SU-DHL-6 (cell line): ENCODE data around the gene SLC4A5.

Source experiments
- H2AFZ ChIP-seq: fragments of 200-600 bp; sonication (generic); 2 replicates; pipeline ENCODE4 v1.6.1; 2014; ENCODE audit warnings: low read depth, mild to moderate bottlenecking, moderate library complexity, mixed read lengths, antibody characterized with exemption, low read length; ENCODE audit not compliant: severe bottlenecking
- H3F3A ChIP-seq: fragments of 200-600 bp; shearing (Covaris generic); 2 replicates; pipeline ENCODE4 v1.6.0; 2016; ENCODE audit warnings: antibody characterized with exemption, mild to moderate bottlenecking; ENCODE audit not compliant: insufficient read depth
- H3K27ac ChIP-seq: fragments of 200-600 bp; sonication (generic); 2 replicates; pipeline ENCODE4 v1.5.1; 2016; ENCODE audit warnings: low read depth, mild to moderate bottlenecking, low read length, moderate library complexity, mixed read lengths
- H3K27me3 ChIP-seq: fragments of 200-600 bp; sonication (generic), shearing (Covaris generic); 2 replicates; pipeline ENCODE4 v1.6.0; 2014; ENCODE audit warnings: mild to moderate bottlenecking, low read length
- H3K36me3 ChIP-seq: fragments of 200-600 bp; sonication (generic); 2 replicates; pipeline ENCODE4 v1.6.1; 2014; ENCODE audit warnings: mild to moderate bottlenecking, low read length, mixed read lengths
- H3K4me2 ChIP-seq: fragments of 300-600, 200-600 bp; shearing (Covaris generic), sonication (generic); 2 replicates; pipeline ENCODE4 v1.6.0; 2014; ENCODE audit warnings: low read length, low read depth, mild to moderate bottlenecking; ENCODE audit not compliant: poor library complexity, severe bottlenecking
- H3K4me3 ChIP-seq: fragments of 200-600 bp; sonication (generic); 2 replicates; pipeline ENCODE4 v1.5.1; 2014; ENCODE audit warnings: antibody characterized with exemption, low read length, mild to moderate bottlenecking, mixed read lengths; ENCODE audit not compliant: insufficient read depth, poor library complexity, severe bottlenecking
- H3K79me2 ChIP-seq: fragments of 200-600 bp; sonication (generic); 2 replicates; pipeline ENCODE4 v1.6.1; 2014; ENCODE audit warnings: mild to moderate bottlenecking, low read length, moderate library complexity; ENCODE audit not compliant: insufficient read depth
- H3K9ac ChIP-seq: fragments of 200-600 bp; sonication (generic); 2 replicates; pipeline ENCODE4 v1.7.0; 2014; ENCODE audit warnings: mild to moderate bottlenecking, low read length
- H3K9me2 ChIP-seq: fragments of 200-600 bp; sonication (generic); replicated peaks from 2 replicates; pipeline ENCODE4 v1.6.1; 2014; ENCODE audit warnings: low read length; ENCODE audit not compliant: insufficient read depth
- H3K9me3 ChIP-seq: fragments of 200-600 bp; sonication (generic); 2 replicates; pipeline ENCODE4 v1.6.1; 2014; ENCODE audit warnings: low read length, mixed read lengths; ENCODE audit not compliant: insufficient read depth
- H4K20me1 ChIP-seq: fragments of 200-600 bp; sonication (generic); 2 replicates; pipeline ENCODE4 v1.6.1; 2014; ENCODE audit warnings: low read depth, mild to moderate bottlenecking, antibody characterized with exemption, low read length, moderate library complexity, mixed read lengths
- EZH2phosphoT487 ChIP-seq: fragments of 200-600 bp; sonication (generic), shearing (Covaris generic); conservative IDR thresholded peaks from 2 replicates; pipeline ENCODE4 v1.6.1; 2018; ENCODE audit warnings: mild to moderate bottlenecking, antibody characterized with exemption, low read length, moderate library complexity, mixed read lengths
- TF ChIP-seq, protein P1 (sequence below): fragments of 200-600 bp; sonication (generic); IDR thresholded peaks from one replicate; pipeline ENCODE4 v1.5.1; 2017; ENCODE audit warnings: antibody characterized with exemption, mild to moderate bottlenecking, low read length, moderate library complexity; ENCODE audit not compliant: insufficient read depth, poor library complexity, severe bottlenecking

SLC4A5 gene, protein sequence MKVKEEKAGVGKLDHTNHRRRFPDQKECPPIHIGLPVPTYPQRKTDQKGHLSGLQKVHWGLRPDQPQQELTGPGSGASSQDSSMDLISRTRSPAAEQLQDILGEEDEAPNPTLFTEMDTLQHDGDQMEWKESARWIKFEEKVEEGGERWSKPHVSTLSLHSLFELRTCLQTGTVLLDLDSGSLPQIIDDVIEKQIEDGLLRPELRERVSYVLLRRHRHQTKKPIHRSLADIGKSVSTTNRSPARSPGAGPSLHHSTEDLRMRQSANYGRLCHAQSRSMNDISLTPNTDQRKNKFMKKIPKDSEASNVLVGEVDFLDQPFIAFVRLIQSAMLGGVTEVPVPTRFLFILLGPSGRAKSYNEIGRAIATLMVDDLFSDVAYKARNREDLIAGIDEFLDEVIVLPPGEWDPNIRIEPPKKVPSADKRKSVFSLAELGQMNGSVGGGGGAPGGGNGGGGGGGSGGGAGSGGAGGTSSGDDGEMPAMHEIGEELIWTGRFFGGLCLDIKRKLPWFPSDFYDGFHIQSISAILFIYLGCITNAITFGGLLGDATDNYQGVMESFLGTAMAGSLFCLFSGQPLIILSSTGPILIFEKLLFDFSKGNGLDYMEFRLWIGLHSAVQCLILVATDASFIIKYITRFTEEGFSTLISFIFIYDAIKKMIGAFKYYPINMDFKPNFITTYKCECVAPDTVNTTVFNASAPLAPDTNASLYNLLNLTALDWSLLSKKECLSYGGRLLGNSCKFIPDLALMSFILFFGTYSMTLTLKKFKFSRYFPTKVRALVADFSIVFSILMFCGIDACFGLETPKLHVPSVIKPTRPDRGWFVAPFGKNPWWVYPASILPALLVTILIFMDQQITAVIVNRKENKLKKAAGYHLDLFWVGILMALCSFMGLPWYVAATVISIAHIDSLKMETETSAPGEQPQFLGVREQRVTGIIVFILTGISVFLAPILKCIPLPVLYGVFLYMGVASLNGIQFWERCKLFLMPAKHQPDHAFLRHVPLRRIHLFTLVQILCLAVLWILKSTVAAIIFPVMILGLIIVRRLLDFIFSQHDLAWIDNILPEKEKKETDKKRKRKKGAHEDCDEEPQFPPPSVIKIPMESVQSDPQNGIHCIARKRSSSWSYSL

DNA sequence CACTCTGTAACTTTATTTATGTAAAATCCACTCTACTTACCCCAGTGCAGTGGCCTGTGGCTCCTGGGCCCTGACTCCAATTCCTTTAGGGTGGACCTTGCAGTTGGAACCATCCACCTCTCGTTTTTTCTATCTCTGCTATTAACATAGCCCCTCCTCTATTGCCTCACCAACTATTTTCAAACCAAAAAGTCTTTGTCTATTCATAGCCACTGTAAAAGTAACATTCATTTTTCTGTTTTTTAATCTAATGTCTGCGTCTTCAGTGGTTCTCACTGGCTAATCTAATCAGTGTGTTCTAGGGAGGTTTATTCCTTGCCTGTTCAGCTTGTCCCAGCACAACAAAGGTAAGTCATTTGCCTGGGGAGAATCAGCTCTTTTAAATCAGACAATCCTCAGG lies at the start of gene SLC4A5:
TSS of gene SLC4A5 (minus strand) at position 101 of the 400 bp plus-strand sequence. CDS start 28,393 bp downstream, outside the sequence.
- H3K4me2 ChIP-seq = no peak within 1 kb of the TSS
- H3K4me3 ChIP-seq = no peak within 1 kb of the TSS
- H3F3A ChIP-seq = no peaks in the 10 kb centered on the region
- H3K27ac ChIP-seq = no peak within 1 kb of the TSS
- no peaks in the 10 kb centered on the region for H4K20me1 ChIP-seq
- no peaks in the 10 kb centered on the region for H3K79me2 ChIP-seq
- H3K9ac ChIP-seq = no peak within 1 kb of the TSS
- H3K9me3 ChIP-seq = no peaks in the 10 kb centered on the region
- H2AFZ ChIP-seq = no peak within 1 kb of the TSS
- no peaks in the 10 kb centered on the region for H3K36me3 ChIP-seq
- H3K9me2 ChIP-seq = no peaks in the 10 kb centered on the region
- no peaks in the 10 kb centered on the region for H3K27me3 ChIP-seq
- TF ChIP-seq EZH2phosphoT487 = no peak
- TF ChIP-seq, protein P1, sequence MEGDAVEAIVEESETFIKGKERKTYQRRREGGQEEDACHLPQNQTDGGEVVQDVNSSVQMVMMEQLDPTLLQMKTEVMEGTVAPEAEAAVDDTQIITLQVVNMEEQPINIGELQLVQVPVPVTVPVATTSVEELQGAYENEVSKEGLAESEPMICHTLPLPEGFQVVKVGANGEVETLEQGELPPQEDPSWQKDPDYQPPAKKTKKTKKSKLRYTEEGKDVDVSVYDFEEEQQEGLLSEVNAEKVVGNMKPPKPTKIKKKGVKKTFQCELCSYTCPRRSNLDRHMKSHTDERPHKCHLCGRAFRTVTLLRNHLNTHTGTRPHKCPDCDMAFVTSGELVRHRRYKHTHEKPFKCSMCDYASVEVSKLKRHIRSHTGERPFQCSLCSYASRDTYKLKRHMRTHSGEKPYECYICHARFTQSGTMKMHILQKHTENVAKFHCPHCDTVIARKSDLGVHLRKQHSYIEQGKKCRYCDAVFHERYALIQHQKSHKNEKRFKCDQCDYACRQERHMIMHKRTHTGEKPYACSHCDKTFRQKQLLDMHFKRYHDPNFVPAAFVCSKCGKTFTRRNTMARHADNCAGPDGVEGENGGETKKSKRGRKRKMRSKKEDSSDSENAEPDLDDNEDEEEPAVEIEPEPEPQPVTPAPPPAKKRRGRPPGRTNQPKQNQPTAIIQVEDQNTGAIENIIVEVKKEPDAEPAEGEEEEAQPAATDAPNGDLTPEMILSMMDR = no peak

DNA sequence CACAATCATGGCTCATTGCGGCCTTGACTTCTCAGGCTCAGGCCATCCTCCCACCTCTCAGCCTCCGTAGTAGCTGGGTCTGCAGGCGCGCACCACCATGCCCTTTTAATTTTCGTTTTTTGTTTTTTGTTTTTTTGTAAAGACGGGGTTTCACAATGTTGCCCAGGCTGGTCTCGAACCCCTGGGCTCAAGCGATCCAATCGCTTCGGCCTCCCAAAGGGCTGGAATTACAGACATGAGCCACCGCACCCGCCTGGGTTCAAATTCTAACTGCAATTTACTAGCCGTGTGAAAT lies 49.2 kb upstream of the SLC4A5 start:
- Histone ChIP-seq H3K27ac (no peak overlapping the region), H3K4me2 (peak overlapping the region; percentile 93), H4K20me1 (no peaks in the 10 kb centered on the region), H3K4me3 (no peak overlapping the region), H3K27me3 (no peaks in the 10 kb centered on the region), H3K9me2 (no peaks in the 10 kb centered on the region), H3K9me3 (no peaks in the 10 kb centered on the region), H2AFZ (peak overlapping the region; percentile 75), H3K36me3 (no peaks in the 10 kb centered on the region), H3F3A (no peaks in the 10 kb centered on the region), H3K79me2 (peaks cover 34% of the 10 kb centered on the region), H3K9ac (peak overlapping the region; percentile 75; the same call in 1 of the 2 replicates)
- TF ChIP-seq EZH2phosphoT487 = no peak
- TF ChIP-seq, protein P1 = no peak

DNA sequence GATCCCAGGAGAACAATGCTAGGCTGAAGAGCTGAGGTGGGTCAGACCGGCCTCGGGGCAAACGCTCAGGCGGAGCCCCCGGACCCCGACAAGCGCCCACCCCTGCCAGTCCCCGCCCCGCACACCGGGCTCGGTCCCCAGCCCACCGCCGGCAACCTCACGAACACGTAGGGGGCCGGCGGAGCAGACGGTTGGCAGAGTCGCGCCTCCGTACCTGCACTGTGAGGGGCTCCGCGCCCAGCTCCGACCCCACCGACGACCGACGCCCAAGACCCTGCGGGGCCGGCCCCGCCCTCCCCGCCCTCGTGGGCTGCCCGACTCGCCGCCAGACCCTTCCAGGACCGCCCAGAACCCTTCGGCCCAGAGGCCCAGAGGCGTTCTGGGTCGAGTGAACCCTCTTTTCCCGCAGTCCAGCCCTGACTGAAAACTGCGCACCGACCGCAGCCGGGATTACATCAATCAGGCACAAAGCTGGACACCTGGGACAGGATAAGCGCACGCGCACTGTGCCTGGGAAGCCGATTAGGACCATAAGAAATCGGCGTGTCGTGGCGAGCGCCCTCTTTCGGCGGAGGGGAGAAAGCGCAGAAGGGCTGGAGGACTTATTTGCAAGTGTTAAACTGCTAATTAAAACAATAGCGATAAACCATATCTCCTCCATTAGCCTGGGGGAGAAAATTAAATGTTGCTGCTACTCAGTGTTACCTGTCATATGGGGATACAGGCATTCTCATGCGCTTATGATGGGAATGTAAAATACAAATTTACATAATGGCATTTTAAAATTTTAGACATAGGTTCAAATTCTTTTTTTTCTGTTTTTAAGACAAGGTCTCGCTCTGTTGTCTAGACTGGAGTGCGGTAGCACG lies 48.6 kb upstream of the SLC4A5 start:
- TF ChIP-seq, protein P1 = peak; percentile 90
- TF ChIP-seq EZH2phosphoT487 = no peak
- H3K4me2 ChIP-seq = peak overlapping the region; percentile 93
- H3K27ac ChIP-seq = peak overlapping the region; percentile 66
- no peaks in the 10 kb centered on the region for H3K9me3 ChIP-seq
- H3K9ac ChIP-seq = peak overlapping the region; percentile 75
- H3F3A ChIP-seq = no peaks in the 10 kb centered on the region
- H3K79me2 ChIP-seq = peaks cover 39% of the 10 kb centered on the region
- H2AFZ ChIP-seq = peak overlapping the region; percentile 75
- no peaks in the 10 kb centered on the region for H4K20me1 ChIP-seq
- H3K36me3 ChIP-seq = no peaks in the 10 kb centered on the region
- H3K27me3 ChIP-seq = no peaks in the 10 kb centered on the region
- H3K4me3 ChIP-seq = peak overlapping the region; percentile 73
- H3K9me2 ChIP-seq = no peaks in the 10 kb centered on the region
